ENCODE data around the gene ZNF436.

The ZNF436 gene

GRCh38 chr1:23369335-23370013, at the start of gene ZNF436:
TSS of gene ZNF436 (minus strand) at chr1:23369836. CDS start at chr1:23368005, 1,831 bp downstream.
- peak in 41 of 51 donors; percentile 18 to 81 (median 50) for DNase-seq

DNA sequence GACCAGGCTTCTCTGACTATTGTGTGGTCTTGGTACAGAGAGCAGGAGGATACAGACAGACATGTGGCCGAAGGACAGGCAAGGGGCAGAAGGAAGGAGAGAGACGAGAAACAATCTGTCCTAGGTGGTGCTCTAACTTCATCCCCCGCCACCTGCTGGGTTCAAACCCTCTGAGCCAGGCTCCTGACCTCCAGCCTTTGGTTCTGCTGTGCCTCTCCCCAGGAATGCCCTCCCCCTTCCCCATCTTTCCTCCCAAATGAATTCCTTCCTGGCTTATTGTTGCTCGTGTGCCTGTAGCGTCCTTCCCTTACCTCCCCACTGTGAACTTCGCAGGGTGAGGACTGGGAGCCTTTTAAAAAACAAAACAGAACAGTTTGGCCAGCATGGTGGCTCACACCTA, 49.5 kb upstream of the ZNF436 start:
- DNase-seq, result no peak

DNA sequence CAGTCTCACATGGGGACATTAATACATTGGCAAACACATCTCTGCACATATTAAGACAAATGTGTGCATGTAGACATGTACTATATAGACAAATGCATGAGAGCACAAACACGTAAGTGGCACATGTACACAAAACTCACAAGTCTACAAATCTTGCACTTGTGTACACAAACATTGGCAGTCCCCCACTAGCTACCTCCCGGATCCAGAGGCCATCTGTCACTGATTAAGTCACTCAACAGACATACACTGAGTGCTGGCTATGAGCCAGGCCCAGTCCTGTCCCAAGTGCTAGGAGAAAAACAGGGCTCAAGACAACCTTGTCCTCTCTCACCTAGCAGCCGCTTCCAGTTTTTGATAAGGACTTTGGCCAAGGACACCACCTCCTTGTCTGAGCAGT, 47.9 kb upstream of the ZNF436 start:
- no peak for DNase-seq

DNA sequence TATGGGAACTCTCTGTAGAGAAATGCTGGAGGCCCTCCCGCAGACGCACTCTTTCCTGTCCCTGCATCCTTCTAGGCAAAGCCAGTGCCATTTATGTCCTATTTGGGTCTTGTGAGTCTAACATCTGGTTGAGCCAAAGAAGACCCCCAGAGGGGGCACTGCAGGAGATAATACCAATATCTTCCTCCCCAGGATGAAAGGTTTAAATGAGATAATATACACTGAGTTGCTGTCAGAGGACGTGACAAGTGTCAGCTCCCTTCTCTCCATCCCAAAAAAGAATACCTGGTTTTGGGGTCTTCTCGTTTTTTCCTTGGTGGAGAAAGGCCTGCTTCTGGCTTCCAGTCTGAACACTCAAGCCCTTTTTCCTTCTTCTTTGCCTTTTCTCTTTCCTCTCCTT, 47.3 kb upstream of the ZNF436 start:
- DNase-seq, result no peak

DNA sequence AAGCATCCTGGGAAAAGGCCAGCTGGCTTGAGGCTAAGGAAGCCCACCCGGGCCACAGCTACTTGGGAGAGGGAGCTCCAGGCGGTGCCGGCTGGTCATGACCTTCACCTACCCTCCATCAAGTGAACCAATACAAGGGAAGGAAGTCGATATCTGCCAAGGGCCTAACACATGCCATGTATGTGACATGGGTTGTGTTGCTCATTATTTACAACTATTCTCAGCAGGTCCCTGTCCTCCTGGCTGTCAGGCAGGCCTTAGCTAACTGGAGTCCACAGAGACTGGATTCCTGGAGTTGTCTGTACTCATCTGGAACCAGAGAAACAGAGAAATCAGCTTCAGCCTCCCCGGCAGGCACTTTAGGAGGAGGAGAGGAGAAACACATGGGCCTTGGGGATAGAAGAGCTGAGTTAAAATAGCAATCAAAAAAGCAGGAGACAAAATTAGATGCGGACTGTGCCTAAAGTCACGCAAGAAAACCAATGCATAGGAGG, 39.2 kb upstream of the ZNF436 start:
- DNase-seq, result no peak

DNA sequence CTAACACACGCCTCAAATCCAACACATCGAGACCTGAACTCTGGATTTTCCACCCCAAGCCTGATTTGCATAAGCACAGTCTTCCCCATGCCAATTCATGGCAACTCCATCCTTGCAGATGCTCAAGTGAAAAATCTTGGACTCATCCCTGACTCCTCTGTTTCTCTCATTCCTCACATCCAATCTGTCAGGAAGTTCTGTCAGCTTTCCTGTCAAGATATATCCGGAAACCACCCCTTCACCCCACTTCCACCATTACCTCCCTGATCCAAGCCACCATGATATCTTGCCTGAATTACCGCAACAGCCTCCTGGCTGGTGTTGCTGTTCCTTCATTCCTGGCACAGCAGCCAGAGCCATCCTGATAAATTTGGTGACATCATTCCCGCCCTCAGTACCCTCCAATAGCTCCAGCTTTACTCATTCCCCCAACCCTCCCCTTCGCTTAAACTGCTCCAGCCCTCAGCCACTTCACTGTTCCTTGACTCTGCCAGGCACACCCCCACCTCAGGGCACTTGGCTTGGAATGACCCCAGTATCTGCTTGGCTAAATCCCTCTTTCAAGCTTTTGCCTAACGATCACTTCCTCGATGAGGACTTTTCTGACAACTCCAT, 37.5 kb upstream of the ZNF436 start:
- DNase-seq, result peak in 1 of 51 donors; percentile 38

GRCh38 chr1:23405946-23406345, 36.3 kb upstream of the ZNF436 start:
- DNase-seq, result no peak

DNA sequence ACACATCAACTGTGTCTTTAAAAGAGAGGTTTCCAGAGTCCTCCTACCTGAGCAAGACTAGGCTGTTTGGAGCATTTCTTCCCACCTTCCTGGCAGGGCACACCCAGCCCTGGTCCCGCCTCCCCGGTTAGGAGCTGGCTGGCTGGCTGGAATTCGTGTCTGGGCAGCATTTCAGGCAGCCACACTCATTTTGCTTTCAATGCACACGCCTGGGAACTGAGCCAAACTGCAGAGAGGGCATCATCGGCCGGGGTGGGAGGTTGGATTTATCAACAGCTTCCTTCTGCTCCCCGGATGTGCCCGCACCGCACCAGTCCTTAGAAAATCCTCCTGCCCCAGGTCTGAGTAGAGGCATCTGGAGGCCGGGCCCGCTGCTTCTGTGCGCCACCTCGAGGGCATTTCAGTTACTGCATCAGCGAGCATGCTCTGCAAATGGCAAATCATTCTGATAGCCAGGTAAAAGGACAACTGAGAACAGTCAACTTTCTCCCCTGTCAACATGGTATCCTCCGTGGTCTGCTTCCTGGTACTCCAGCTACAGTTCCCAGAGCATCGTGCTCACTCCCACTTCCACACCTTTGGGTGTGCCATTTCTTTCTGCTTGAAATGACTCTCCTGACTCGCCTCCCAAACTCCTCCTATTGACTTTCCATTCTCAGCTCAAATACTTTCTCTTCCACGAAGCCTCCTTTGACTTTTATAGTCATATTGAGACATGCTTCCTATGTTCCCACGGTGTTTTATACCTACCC, 34.3 kb upstream of the ZNF436 start:
- peak; percentile 20 to 91 (median 74) for DNase-seq

- DNase-seq, result no peak
Measured at GRCh38 chr1:23403355-23403734, 33.7 kb upstream of the ZNF436 start.

GRCh38 chr1:23403038-23403336, 33.4 kb upstream of the ZNF436 start:
- DNase-seq, result no peak

DNA sequence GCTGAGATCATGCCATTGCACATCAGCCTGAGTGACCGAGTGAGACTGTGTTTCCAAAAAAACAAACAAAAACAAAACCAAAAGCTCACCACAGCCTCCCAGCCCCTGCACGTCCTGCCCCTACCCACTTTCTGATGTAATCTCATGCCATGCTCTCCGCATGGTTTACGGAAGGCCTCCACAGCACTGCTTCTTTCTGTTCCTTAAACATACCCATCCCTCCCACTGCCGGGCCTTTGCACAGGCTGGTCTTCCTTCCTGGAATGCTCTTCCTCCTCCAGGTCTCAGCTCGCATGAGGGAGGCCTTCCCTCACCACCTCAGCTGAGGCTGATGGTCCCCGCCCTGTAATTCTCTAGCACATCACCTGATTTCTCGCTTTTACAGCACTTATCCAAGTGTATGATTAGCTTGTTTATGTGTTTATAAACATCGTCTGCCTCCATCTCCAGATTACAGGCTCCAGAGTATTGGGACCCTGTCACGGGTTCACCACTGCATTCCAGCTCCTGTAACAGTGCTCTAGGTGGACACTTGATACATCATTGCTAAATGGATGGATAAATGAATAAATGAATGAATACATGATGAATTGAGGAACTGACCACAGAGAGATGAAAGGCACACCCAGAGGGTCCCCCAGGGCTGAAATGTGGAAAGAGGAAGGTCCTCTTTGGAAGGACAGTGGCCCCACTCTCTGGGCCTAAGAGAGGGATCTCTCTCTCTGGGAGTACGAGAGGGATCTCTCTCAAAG, 32.8 kb upstream of the ZNF436 start:
- peak in 4 of 51 donors; percentile 9 to 28 (median 14) for DNase-seq

DNA sequence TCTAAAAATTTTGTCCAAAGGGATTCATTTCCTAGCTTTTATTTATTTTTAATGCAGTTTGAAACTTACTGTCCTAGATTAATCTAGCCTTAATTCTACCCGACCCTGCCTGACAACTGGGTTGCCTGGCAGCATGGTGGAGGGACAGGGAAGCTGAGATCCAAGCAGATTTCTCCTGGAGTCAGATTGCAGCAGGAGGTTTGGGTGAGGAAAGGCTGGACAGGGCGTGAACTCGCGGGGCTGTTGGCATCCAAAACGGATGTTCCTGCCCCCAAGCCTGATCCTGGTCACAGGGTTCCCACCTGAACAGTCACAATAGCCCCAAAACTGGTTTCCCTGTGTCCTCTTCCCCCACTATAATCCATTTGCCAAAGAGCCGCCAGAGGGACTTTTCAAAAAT, 31.7 kb upstream of the ZNF436 start:
- DNase-seq, result no peak

DNA sequence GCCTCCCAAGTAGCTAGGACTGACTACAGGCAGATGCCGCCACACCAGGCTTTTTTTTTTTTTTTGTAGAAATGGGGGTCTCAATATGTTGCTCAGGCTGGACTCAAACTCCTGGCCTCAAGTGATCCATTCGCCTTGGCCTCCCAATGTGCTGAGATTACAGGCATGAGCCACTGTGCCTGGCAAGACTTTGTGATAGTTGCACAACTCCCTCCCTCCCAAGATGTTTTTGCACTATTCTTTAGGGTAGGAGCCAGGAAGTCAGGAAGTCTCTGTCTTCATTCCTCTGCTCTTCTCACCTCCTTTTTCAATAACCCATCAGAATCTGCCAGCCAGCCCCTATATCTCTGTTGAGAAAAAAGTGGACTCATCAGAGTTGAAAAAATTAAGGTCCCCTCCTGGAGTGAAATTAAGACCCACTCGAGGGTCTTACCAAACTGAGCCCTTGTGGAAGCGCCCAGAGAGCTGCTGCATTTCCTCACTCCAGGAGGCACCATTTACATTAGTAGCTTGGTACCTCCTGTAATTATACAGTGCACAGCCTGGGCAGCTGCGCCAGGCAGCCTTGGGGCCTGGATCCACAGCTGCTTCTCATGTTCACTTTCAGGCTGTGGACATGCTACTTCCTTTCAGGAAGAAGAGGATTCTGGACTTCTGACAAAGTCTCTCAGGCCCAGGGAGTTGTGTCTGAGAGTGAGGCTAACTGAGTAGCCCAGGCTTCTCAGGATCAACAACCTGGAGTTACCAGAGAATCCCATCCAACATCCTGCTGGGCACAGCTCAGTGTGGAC, 30.9 kb upstream of the ZNF436 start:
- no peak for DNase-seq

DNA sequence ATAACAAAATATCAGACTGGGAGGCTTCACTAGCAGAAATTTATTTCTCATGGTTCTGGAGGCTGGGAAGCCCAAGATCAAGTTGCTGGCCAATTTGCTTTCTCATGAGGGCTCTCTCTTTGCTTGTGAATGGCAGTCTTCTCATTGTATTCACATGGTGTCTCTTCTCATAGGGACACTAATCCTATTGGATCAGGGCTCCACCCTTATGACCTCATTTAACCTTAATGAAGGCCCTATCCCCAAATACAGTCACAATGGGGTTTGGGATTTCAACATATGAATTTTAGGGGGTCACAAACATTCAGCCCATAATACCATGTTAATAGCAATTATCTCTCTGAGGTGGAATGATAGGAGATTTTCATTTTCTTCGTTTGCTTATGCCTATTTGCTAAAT, 29.6 kb upstream of the ZNF436 start:
- no peak for DNase-seq

GRCh38 chr1:23397908-23398307, 28.3 kb upstream of the ZNF436 start:
- no peak for DNase-seq

GRCh38 chr1:23396380-23396779, 26.7 kb upstream of the ZNF436 start:
- DNase-seq, result no peak

GRCh38 chr1:23395849-23396248, 26.2 kb upstream of the ZNF436 start:
- DNase-seq, result no peak

DNA sequence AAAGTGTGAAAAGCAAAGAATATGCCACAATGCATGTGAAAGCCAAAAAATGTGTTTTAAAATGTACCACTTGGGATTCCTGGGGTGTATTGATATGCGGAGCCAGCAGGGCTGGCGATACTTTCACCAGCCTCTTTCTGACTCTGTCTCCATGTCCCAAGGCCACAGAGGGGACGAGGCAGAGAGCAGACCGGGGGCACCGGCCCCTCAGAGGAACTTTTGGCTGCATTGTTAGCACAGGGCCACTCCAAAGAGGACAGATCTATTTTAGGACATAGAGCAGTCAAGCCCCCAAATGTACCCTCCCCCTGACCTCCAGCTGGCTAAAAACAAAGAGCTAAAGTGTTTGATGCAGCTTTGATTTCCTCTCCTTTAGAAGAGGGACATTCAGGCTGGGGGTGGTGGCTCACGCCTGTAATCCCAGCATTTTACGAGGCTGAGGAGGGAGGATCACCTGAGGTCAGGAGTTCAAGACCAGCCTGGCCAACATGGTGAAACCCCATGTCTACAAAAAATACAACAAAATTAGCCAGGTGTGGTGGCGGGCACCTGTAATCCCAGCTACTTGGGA, 25.6 kb upstream of the ZNF436 start:
- no peak for DNase-seq

DNA sequence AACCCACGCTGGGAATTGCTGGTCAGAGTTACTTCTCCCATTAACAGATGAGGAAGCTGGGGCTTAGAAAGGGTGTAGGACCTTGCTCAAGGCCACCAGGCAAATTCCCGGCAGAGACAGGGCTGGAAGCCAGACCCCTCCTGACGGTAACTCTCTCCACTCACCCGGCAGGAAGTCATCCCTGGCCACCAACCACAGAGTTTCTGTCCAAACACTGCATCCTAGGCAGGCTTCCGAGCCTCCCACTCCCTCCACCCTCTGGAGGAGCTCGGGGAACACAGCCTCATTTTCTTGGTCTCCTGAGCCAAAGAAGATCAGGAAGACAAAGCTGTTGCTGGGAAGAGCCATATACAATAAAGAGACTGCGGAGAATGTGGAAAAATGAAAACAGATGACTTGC, 25.0 kb upstream of the ZNF436 start:
- DNase-seq, result peak in 19 of 51 donors; percentile 4 to 71 (median 27)

DNA sequence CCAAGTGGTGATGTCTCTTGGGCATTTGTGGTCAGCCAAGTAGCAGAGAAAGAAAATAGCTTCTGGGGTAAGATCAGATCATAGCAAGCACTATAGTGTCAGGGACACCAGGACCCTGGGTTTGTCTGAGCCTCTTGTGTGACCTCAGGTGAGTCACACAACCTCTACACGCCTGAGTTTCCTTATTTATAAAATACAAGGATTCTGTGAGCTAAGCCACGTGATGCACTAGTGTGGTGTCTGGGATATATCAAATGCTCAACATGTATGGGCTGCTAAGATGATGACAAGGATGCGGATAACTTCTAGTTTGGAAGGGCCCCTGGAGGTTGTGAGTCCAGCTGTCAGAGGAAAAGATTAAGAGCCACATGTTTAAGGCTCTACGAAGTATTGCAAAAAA, 24.5 kb upstream of the ZNF436 start:
- no peak for DNase-seq

DNA sequence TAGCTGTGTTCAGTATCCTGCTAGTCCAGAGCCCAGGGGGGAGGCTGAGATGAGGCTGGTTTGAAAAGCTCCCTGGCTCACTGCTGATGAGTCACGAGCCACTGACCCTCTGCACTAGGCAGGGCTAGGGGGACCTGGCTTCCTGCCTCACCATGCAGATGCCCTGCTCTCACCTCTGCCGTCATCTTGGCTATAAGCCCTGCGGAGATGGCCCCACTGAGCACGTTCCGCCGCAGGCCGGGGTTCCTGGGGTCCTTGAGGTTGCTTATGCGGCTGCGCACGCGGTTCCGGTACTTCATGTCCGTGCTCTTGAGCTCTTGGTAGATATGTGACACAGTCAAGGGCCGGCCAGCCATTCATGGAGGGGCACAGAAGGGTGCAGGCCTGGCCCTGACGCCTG, 24.1 kb upstream of the ZNF436 start:
- peak in 1 of 51 donors; percentile 9 for DNase-seq

Data from hypothalamus (tissue), 51 donors.